ENCODE data around the gene RNF34.

The RNF34 gene

DNA sequence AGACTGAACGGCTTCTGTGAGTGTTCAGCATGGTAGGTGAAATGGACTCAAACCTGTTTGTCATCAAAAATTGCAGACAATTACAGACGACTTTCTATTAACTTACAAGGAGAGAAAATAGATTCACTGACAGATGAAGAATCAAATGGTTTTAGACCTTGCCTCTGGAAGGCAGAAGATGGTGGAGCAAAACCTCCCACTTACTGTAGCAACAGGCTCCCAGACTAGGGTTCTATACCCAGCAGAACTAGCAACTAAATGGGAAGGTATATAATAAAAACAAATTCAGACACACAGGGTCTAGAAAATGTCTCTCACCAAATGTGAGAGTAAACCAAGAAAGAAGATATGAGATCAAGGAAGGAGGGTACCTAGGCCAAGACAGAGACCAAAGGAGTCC, 36.8 kb downstream of the RNF34 start:
- Histone ChIP-seq H2AFZ (ENCODE audit: low read length) (no peak overlapping the region), H3K79me1 (ENCODE audit: low read depth, low read length) (no peaks in the 10 kb centered on the region), H3K4me3 (ENCODE audit: low read length in 2 of 2) (no peak overlapping the region), H2AK5ac (ENCODE audit: low read depth, low read length) (no peak overlapping the region), H3K4ac (ENCODE audit: low read length) (no peak overlapping the region), H3K36me3 (replicated peaks in 1 of 2; ENCODE audit: control insufficient read depth in 2 of 2, insufficient read depth in 2 of 2, low read length in 2 of 2) (peaks cover 52 to 97% of the 10 kb centered on the region in 2 donors), H3K18ac (ENCODE audit: low read length) (no peak overlapping the region), H2BK15ac (ENCODE audit: low read length) (no peak overlapping the region), H3K9ac (ENCODE audit: low read depth, low read length, poor library complexity) (no peak overlapping the region), H3K4me1 (ENCODE audit: control insufficient read depth in 2 of 2, insufficient read depth in 1 of 2, low read depth in 1 of 2, low read length in 2 of 2) (no peaks in the 10 kb centered on the region), H2BK12ac (ENCODE audit: low read length) (no peak overlapping the region), H3K27me3 (ENCODE audit: control insufficient read depth in 3 of 3, insufficient read depth in 3 of 3, low read depth in 1 of 3, low read length in 3 of 3) (no peaks in the 10 kb centered on the region), H3K9me3 (replicated peaks in 1 of 2; ENCODE audit: control insufficient read depth in 2 of 2, insufficient read depth in 1 of 2, low read depth in 1 of 2, low read length in 2 of 2) (peaks cover 8 to 17% of the 10 kb centered on the region in 2 donors), H3K23ac (ENCODE audit: low read depth, low read length, poor library complexity) (no peak overlapping the region), H4K91ac (ENCODE audit: low read depth, low read length, poor library complexity) (no peak overlapping the region), H3K27ac (replicated peaks; ENCODE audit: low read length) (no peak overlapping the region), H3K14ac (ENCODE audit: low read length) (no peak overlapping the region), H2BK120ac (ENCODE audit: low read depth, low read length) (no peak overlapping the region), H2BK5ac (ENCODE audit: low read length) (no peak overlapping the region), H4K8ac (ENCODE audit: low read depth, low read length) (no peak overlapping the region), H3K4me2 (ENCODE audit: insufficient read depth, low read length, poor library complexity, severe bottlenecking) (no peak overlapping the region)
- no CpG with 5 or more reads among the region's 2 CpGs for WGBS, 2 donors (ENCODE audit: extremely low coverage in 2 of 2, insufficient read length in 2 of 2, insufficient replicate concordance in 1 of 2)
- no peak for DNase-seq (ENCODE audit: low spot score)

DNA sequence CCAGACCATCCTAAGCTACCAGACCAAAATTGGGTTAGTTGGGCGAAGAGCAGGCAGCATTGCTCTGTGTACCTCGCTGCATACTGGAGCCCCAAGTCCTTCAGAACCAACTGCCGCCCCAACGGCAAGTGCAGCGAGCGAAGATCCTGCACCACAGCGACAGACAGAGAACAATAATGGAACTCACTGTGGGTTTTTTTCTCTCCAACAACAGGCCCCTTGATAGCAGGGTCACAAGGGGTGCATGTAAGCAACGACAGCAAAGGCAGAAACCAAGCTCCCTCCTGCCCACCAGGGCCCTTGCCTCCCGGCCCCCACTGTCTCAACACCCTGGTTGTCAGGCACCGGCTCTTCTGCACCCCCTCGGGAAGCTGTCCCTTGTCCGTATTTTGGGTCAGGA, 39.0 kb downstream of the RNF34 start:
- H3K79me1 ChIP-seq (ENCODE audit: low read depth, low read length) = peaks cover 3% of the 10 kb centered on the region
- DNase-seq (ENCODE audit: low spot score) = no peak
- H3K14ac ChIP-seq (ENCODE audit: low read length) = no peak overlapping the region
- H3K4me3 ChIP-seq (ENCODE audit: low read length in 2 of 2) = no peak overlapping the region
- H3K23ac ChIP-seq (ENCODE audit: low read depth, low read length, poor library complexity) = no peak overlapping the region
- H3K4me1 ChIP-seq (ENCODE audit: control insufficient read depth in 2 of 2, insufficient read depth in 1 of 2, low read depth in 1 of 2, low read length in 2 of 2) = no peaks in the 10 kb centered on the region
- no peak overlapping the region for H3K18ac ChIP-seq (ENCODE audit: low read length)
- H3K27me3 ChIP-seq (ENCODE audit: control insufficient read depth in 3 of 3, insufficient read depth in 3 of 3, low read depth in 1 of 3, low read length in 3 of 3) = no peaks in the 10 kb centered on the region
- H3K27ac ChIP-seq (replicated peaks; ENCODE audit: low read length) = no peak overlapping the region
- H4K8ac ChIP-seq (ENCODE audit: low read depth, low read length) = no peak overlapping the region
- H2BK120ac ChIP-seq (ENCODE audit: low read depth, low read length) = no peak overlapping the region
- no peak overlapping the region for H2BK12ac ChIP-seq (ENCODE audit: low read length)
- H3K4ac ChIP-seq (ENCODE audit: low read length) = no peak overlapping the region
- no peak overlapping the region for H2AK5ac ChIP-seq (ENCODE audit: low read depth, low read length)
- peaks cover 57 to 96% of the 10 kb centered on the region in 2 donors for H3K36me3 ChIP-seq (replicated peaks in 1 of 2; ENCODE audit: control insufficient read depth in 2 of 2, insufficient read depth in 2 of 2, low read length in 2 of 2)
- no peak overlapping the region for H2AFZ ChIP-seq (ENCODE audit: low read length)
- H2BK15ac ChIP-seq (ENCODE audit: low read length) = no peak overlapping the region
- H2BK5ac ChIP-seq (ENCODE audit: low read length) = no peak overlapping the region
- H3K9me3 ChIP-seq (replicated peaks in 1 of 2; ENCODE audit: control insufficient read depth in 2 of 2, insufficient read depth in 1 of 2, low read depth in 1 of 2, low read length in 2 of 2) = peaks cover 8 to 17% of the 10 kb centered on the region in 2 donors
- no CpG with 5 or more reads among the region's 12 CpGs for WGBS, 2 donors (ENCODE audit: extremely low coverage in 2 of 2, insufficient read length in 2 of 2, insufficient replicate concordance in 1 of 2)
- no peak overlapping the region for H3K4me2 ChIP-seq (ENCODE audit: insufficient read depth, low read length, poor library complexity, severe bottlenecking)
- H4K91ac ChIP-seq (ENCODE audit: low read depth, low read length, poor library complexity) = no peak overlapping the region
- no peak overlapping the region for H3K9ac ChIP-seq (ENCODE audit: low read depth, low read length, poor library complexity)

DNA sequence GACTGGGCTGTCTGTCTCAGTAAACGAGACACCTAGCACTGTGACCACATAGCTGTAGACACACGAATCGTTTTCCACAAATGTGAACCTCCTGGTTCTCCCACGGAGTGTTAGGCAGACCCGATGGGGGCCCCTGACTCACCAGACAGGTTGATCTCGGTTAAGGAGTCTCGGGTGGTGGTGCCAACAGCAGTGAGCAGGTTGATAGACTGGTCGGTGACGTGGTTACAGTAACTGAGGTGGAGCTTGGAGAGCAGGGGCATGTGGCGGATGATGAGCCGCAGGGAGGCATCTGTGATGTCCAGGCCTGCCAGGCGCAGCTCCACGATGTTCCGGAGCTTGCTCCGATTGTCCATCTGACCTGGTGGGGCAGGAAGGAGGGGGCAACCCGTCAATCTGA, 39.8 kb downstream of the RNF34 start:
- Histone ChIP-seq H2AK5ac (ENCODE audit: low read depth, low read length) (no peak overlapping the region), H3K4me1 (ENCODE audit: control insufficient read depth in 2 of 2, insufficient read depth in 1 of 2, low read depth in 1 of 2, low read length in 2 of 2) (no peaks in the 10 kb centered on the region), H2BK120ac (ENCODE audit: low read depth, low read length) (no peak overlapping the region), H4K91ac (ENCODE audit: low read depth, low read length, poor library complexity) (no peak overlapping the region), H3K9me3 (replicated peaks in 1 of 2; ENCODE audit: control insufficient read depth in 2 of 2, insufficient read depth in 1 of 2, low read depth in 1 of 2, low read length in 2 of 2) (peaks cover 8 to 17% of the 10 kb centered on the region in 2 donors), H3K14ac (ENCODE audit: low read length) (no peak overlapping the region), H3K27ac (replicated peaks; ENCODE audit: low read length) (no peak overlapping the region), H3K23ac (ENCODE audit: low read depth, low read length, poor library complexity) (no peak overlapping the region), H3K4ac (ENCODE audit: low read length) (no peak overlapping the region), H3K4me2 (ENCODE audit: insufficient read depth, low read length, poor library complexity, severe bottlenecking) (no peak overlapping the region), H2AFZ (ENCODE audit: low read length) (no peak overlapping the region), H3K36me3 (replicated peaks in 1 of 2; ENCODE audit: control insufficient read depth in 2 of 2, insufficient read depth in 2 of 2, low read length in 2 of 2) (peaks cover 60 to 96% of the 10 kb centered on the region in 2 donors), H3K18ac (ENCODE audit: low read length) (peak overlapping the region; percentile 24), H4K8ac (ENCODE audit: low read depth, low read length) (no peak overlapping the region), H2BK12ac (ENCODE audit: low read length) (no peak overlapping the region), H2BK5ac (ENCODE audit: low read length) (no peak overlapping the region), H3K79me1 (ENCODE audit: low read depth, low read length) (peaks cover 3% of the 10 kb centered on the region), H3K4me3 (ENCODE audit: low read length in 2 of 2) (no peak overlapping the region), H3K9ac (ENCODE audit: low read depth, low read length, poor library complexity) (no peak overlapping the region), H2BK15ac (ENCODE audit: low read length) (no peak overlapping the region), H3K27me3 (ENCODE audit: control insufficient read depth in 3 of 3, insufficient read depth in 3 of 3, low read depth in 1 of 3, low read length in 3 of 3) (no peaks in the 10 kb centered on the region)
- WGBS, 2 donors (ENCODE audit: extremely low coverage in 2 of 2, insufficient read length in 2 of 2, insufficient replicate concordance in 1 of 2) = no CpG with 5 or more reads among the region's 16 CpGs
- no peak for DNase-seq (ENCODE audit: low spot score)

DNA sequence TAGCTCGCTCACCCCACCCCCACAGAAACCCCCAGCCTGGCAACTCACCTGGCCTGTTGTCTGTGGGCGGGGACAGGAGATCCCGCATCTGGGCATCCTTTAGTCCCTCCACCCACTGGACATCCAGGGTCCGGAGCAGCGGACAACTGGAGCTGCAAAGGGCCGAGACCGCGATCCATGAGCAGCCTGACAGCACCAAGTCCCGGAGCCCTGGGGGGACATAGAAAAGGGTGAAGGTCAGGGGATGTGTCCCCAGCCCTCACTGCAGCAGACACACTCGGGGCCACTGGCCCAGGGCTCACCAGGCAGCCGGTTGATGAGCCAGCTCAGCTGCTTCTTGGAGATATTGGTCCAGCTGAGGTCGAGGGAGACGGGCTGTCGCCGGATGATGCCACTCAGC, 40.9 kb downstream of the RNF34 start:
- peaks cover 66 to 96% of the 10 kb centered on the region in 2 donors for H3K36me3 ChIP-seq (replicated peaks in 1 of 2; ENCODE audit: control insufficient read depth in 2 of 2, insufficient read depth in 2 of 2, low read length in 2 of 2)

More for the DNA sequence above, 40.9 kb downstream of the RNF34 start:
- Histone ChIP-seq H3K27ac (replicated peaks; ENCODE audit: low read length) (no peak overlapping the region), H3K79me1 (ENCODE audit: low read depth, low read length) (peaks cover 5% of the 10 kb centered on the region), H3K4me1 (ENCODE audit: control insufficient read depth in 2 of 2, insufficient read depth in 1 of 2, low read depth in 1 of 2, low read length in 2 of 2) (no peaks in the 10 kb centered on the region), H4K8ac (ENCODE audit: low read depth, low read length) (no peak overlapping the region), H4K91ac (ENCODE audit: low read depth, low read length, poor library complexity) (no peak overlapping the region), H3K9me3 (replicated peaks in 1 of 2; ENCODE audit: control insufficient read depth in 2 of 2, insufficient read depth in 1 of 2, low read depth in 1 of 2, low read length in 2 of 2) (peaks cover 8 to 17% of the 10 kb centered on the region in 2 donors), H2AFZ (ENCODE audit: low read length) (no peak overlapping the region), H3K4ac (ENCODE audit: low read length) (no peak overlapping the region), H3K27me3 (ENCODE audit: control insufficient read depth in 3 of 3, insufficient read depth in 3 of 3, low read depth in 1 of 3, low read length in 3 of 3) (no peaks in the 10 kb centered on the region), H2BK120ac (ENCODE audit: low read depth, low read length) (no peak overlapping the region), H3K14ac (ENCODE audit: low read length) (no peak overlapping the region), H2BK15ac (ENCODE audit: low read length) (no peak overlapping the region), H3K4me2 (ENCODE audit: insufficient read depth, low read length, poor library complexity, severe bottlenecking) (no peak overlapping the region), H3K9ac (ENCODE audit: low read depth, low read length, poor library complexity) (no peak overlapping the region), H2AK5ac (ENCODE audit: low read depth, low read length) (no peak overlapping the region), H2BK12ac (ENCODE audit: low read length) (no peak overlapping the region), H3K18ac (ENCODE audit: low read length) (no peak overlapping the region), H3K4me3 (ENCODE audit: low read length in 2 of 2) (no peak overlapping the region), H3K23ac (ENCODE audit: low read depth, low read length, poor library complexity) (peak overlapping the region; percentile 14), H2BK5ac (ENCODE audit: low read length) (no peak overlapping the region)
- DNase-seq (ENCODE audit: low spot score) = no peak
- no CpG with 5 or more reads among the region's 15 CpGs for WGBS, 2 donors (ENCODE audit: extremely low coverage in 2 of 2, insufficient read length in 2 of 2, insufficient replicate concordance in 1 of 2)

Data from neuronal stem cell (in vitro differentiated cells).